ENCODE measurements around the gene LDLRAD3.

LDLRAD3 gene

DNA sequence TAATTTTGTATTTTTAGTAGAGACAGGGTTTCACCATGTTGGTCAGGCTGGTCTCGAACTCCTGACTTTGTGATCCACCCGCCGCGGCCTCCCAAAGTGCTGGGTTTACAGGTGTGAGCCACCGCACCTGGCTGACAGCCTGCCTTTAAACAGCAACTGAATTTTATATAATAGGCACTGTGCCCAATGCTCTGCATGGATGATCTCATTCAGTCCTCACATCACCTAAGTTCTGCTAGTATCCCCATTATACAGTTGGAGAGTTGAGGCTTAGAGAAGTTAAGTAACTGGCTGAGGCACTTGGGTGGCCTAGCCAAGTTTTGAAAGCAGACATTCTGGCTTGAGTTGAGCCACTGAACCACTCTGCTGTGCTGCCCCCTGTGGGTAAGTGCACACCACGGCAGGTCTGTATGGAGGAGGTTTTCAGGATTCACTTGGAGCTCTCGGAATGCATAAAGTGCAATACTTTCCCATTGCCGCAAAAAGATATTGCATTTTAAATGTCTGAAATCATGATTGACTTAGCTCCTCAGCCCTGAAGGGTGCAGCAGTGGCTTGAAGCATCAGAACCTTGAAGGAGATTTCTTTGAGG is 112.4 kb downstream of the LDLRAD3 start:
- TF ChIP-seq, protein P1, sequence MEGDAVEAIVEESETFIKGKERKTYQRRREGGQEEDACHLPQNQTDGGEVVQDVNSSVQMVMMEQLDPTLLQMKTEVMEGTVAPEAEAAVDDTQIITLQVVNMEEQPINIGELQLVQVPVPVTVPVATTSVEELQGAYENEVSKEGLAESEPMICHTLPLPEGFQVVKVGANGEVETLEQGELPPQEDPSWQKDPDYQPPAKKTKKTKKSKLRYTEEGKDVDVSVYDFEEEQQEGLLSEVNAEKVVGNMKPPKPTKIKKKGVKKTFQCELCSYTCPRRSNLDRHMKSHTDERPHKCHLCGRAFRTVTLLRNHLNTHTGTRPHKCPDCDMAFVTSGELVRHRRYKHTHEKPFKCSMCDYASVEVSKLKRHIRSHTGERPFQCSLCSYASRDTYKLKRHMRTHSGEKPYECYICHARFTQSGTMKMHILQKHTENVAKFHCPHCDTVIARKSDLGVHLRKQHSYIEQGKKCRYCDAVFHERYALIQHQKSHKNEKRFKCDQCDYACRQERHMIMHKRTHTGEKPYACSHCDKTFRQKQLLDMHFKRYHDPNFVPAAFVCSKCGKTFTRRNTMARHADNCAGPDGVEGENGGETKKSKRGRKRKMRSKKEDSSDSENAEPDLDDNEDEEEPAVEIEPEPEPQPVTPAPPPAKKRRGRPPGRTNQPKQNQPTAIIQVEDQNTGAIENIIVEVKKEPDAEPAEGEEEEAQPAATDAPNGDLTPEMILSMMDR (IDR thresholded peaks at IDR 0.05), result no peak
- no peak overlapping the region for H2AFZ ChIP-seq
- H3K4me1 ChIP-seq, result peaks cover 3% of the 10 kb centered on the region
- H3K36me3 ChIP-seq (ENCODE audit: control insufficient read depth, insufficient read depth, low read length), result no peaks in the 10 kb centered on the region
- H3K4me3 ChIP-seq (ENCODE audit: low read depth, low read length), result no peak overlapping the region
- no peak overlapping the region for H3K9ac ChIP-seq
- H3K27ac ChIP-seq, result no peak overlapping the region
- H3K4me2 ChIP-seq (ENCODE audit: low read length), result no peak overlapping the region
- no peaks in the 10 kb centered on the region for H3K9me3 ChIP-seq (ENCODE audit: control insufficient read depth, low read length)
- no peaks in the 10 kb centered on the region for H3K27me3 ChIP-seq (ENCODE audit: control insufficient read depth, insufficient read depth, low read length)
- H3K79me2 ChIP-seq, result no peaks in the 10 kb centered on the region

DNA sequence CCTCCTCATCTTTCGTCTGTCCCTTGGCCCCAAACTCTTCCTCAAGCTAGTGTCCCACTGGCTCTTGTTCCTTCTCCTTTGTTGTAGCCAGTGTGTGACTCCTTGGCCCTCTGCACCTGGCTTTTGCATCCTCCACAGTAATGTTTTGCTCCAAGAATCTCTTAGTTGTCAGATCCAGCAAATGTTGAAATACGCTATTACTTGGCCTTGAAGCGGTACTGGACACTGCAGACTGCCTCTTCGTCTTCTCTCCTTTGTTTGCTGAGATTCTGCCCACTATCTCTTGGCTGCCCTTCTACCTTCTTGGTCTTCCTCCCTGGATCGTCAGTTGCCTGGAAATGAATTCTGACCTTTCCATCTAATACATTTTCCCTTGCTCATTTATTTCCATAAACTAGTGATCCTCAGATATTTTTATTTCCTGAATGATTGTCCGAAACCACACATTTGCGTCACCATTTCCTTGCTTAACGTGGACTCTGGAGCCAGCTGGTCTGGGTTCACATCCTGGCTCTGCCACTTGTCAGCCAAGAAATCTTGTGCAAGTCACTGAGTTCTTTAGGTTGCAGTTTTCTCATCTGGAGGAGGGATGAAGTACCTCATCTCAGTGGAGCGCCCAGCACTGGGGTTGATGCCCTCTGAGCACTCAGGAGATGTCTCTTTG is 113.6 kb downstream of the LDLRAD3 start:
- peak overlapping the region; percentile 66 for H3K27ac ChIP-seq
- no peaks in the 10 kb centered on the region for H3K4me1 ChIP-seq
- no peaks in the 10 kb centered on the region for H3K27me3 ChIP-seq (ENCODE audit: control insufficient read depth, insufficient read depth, low read length)
- no peak overlapping the region for H3K4me3 ChIP-seq (ENCODE audit: low read depth, low read length)
- no peaks in the 10 kb centered on the region for H3K79me2 ChIP-seq
- H3K36me3 ChIP-seq (ENCODE audit: control insufficient read depth, insufficient read depth, low read length), result no peaks in the 10 kb centered on the region
- no peak overlapping the region for H3K4me2 ChIP-seq (ENCODE audit: low read length)
- no peak overlapping the region for H2AFZ ChIP-seq
- TF ChIP-seq, protein P1 (IDR thresholded peaks at IDR 0.05), result no peak
- no peaks in the 10 kb centered on the region for H3K9me3 ChIP-seq (ENCODE audit: control insufficient read depth, low read length)
- H3K9ac ChIP-seq, result no peak overlapping the region

DNA sequence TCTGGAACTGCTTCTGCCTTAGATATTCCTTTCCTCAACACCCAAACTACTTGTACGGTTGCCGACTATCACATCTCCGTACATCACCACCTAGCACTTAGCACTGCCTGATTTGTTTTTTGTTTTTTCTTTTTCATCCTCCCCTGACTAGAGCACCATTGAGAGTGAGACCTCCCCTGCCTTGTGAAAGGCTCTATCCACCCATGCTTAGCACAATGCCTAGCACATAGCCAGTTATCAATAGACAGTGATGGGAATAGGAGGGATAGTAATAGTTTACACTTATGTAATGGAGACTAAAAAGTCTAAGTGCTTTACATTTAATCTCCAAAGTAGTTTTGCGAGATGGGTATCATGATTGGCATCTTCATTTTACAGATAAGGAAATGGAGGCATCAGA is 115.8 kb downstream of the LDLRAD3 start:
- H3K36me3 ChIP-seq (ENCODE audit: control insufficient read depth, insufficient read depth, low read length), result no peaks in the 10 kb centered on the region
- H3K4me2 ChIP-seq (ENCODE audit: low read length), result no peak overlapping the region
- H3K4me3 ChIP-seq (ENCODE audit: low read depth, low read length), result no peak overlapping the region
- H3K27me3 ChIP-seq (ENCODE audit: control insufficient read depth, insufficient read depth, low read length), result no peaks in the 10 kb centered on the region
- H3K9ac ChIP-seq, result no peak overlapping the region
- H3K79me2 ChIP-seq, result no peaks in the 10 kb centered on the region
- H2AFZ ChIP-seq, result no peak overlapping the region
- no peaks in the 10 kb centered on the region for H3K4me1 ChIP-seq
- no peaks in the 10 kb centered on the region for H3K9me3 ChIP-seq (ENCODE audit: control insufficient read depth, low read length)
- TF ChIP-seq, protein P1 (IDR thresholded peaks at IDR 0.05), result no peak
- no peak overlapping the region for H3K27ac ChIP-seq

DNA sequence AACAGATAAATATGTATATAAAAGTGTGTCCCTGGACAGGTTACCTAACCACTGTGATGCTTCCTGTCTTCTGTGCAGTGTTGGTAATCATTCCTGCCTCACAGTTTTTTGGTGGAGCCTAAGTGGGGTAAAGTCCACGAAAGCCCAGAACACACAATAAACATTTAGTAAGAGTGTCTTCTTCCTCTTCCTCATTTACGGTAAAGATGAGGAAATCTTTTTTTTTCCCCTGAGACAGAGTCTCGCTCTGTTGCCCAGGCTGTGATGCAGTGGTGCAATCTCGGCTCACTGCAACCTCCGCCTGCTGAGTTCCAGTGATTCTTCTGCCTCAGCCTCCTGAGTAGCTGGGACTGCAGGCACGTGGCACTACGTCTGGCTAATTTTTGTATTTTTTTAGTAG is 117.1 kb downstream of the LDLRAD3 start:
- no peaks in the 10 kb centered on the region for H3K79me2 ChIP-seq
- H3K4me1 ChIP-seq, result no peaks in the 10 kb centered on the region
- no peaks in the 10 kb centered on the region for H3K27me3 ChIP-seq (ENCODE audit: control insufficient read depth, insufficient read depth, low read length)
- TF ChIP-seq, protein P1 (IDR thresholded peaks at IDR 0.05), result no peak
- H3K27ac ChIP-seq, result no peak overlapping the region
- H3K4me3 ChIP-seq (ENCODE audit: low read depth, low read length), result no peak overlapping the region
- H3K9me3 ChIP-seq (ENCODE audit: control insufficient read depth, low read length), result no peaks in the 10 kb centered on the region
- no peak overlapping the region for H3K4me2 ChIP-seq (ENCODE audit: low read length)
- no peak overlapping the region for H3K9ac ChIP-seq
- no peaks in the 10 kb centered on the region for H3K36me3 ChIP-seq (ENCODE audit: control insufficient read depth, insufficient read depth, low read length)
- H2AFZ ChIP-seq, result no peak overlapping the region

DNA sequence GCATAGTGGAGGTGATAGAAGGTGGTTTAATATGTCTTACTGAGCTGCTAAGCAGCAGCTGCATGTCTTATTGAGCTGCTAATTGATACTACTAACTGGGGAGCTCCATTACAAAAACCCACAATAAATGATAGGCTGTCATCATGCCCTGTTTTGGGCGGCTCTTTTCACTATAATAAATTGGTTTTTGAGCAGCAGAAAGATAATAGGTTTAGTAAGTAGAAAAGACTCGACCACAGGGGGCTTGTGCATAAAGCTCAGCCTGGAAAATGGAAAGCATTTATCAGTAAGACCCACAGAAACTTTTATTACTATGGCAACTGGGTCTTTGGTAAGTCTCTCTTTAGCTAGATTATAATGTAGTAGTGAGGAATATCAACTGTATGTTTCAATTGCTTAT is 117.6 kb downstream of the LDLRAD3 start:
- H3K36me3 ChIP-seq (ENCODE audit: control insufficient read depth, insufficient read depth, low read length), result no peaks in the 10 kb centered on the region
- no peak overlapping the region for H3K4me2 ChIP-seq (ENCODE audit: low read length)
- H3K4me3 ChIP-seq (ENCODE audit: low read depth, low read length), result no peak overlapping the region
- no peak overlapping the region for H3K27ac ChIP-seq
- H3K79me2 ChIP-seq, result no peaks in the 10 kb centered on the region
- H3K27me3 ChIP-seq (ENCODE audit: control insufficient read depth, insufficient read depth, low read length), result no peaks in the 10 kb centered on the region
- H3K9me3 ChIP-seq (ENCODE audit: control insufficient read depth, low read length), result no peaks in the 10 kb centered on the region
- no peak overlapping the region for H3K9ac ChIP-seq
- H2AFZ ChIP-seq, result no peak overlapping the region
- TF ChIP-seq, protein P1 (IDR thresholded peaks at IDR 0.05), result no peak
- no peaks in the 10 kb centered on the region for H3K4me1 ChIP-seq
